Mesenchymal stem cell (in vitro differentiated cells and primary cell): ENCODE results near the gene PRMT7.

Experiments
- DNase-seq: peaks from one replicate; pipeline ENCODE4 v3.0.0-alpha.2; 2013
- H2AFZ ChIP-seq: one replicate; pipeline ENCODE4 v1.6.1; 2013; ENCODE audit warnings: low read depth, mild to moderate bottlenecking, control low read depth, inconsistent platforms, low read length, moderate library complexity
- H2AK5ac ChIP-seq: 2 replicates; pipeline ENCODE4 v1.6.1; 2013; ENCODE audit warnings: low read length, moderate library complexity, mild to moderate bottlenecking, inconsistent platforms; ENCODE audit not compliant: severe bottlenecking
- H2BK120ac ChIP-seq: one replicate; pipeline ENCODE4 v1.6.1; 2013; ENCODE audit warnings: low read depth, mild to moderate bottlenecking, inconsistent platforms, low read length, moderate library complexity
- H2BK12ac ChIP-seq, 2 experiments: one replicate each; pipeline ENCODE4 v1.6.1; 2013; ENCODE audit warnings: inconsistent platforms in 2 of 2, low read length in 2 of 2, mild to moderate bottlenecking in 2 of 2, moderate library complexity in 2 of 2, control low read depth in 1 of 2
- H2BK15ac ChIP-seq: one replicate; pipeline ENCODE4 v1.6.1; 2013; ENCODE audit warnings: mild to moderate bottlenecking, low read depth, inconsistent platforms; ENCODE audit not compliant: poor library complexity, severe bottlenecking
- H2BK5ac ChIP-seq: 2 replicates; pipeline ENCODE4 v1.6.1; 2013; ENCODE audit warnings: low read depth, mild to moderate bottlenecking, low read length, control low read depth, inconsistent platforms; ENCODE audit not compliant: poor library complexity, severe bottlenecking
- H3K14ac ChIP-seq, 2 experiments: one replicate each; pipeline ENCODE4 v1.6.1; 2013; ENCODE audit warnings: inconsistent platforms in 2 of 2, low read length in 2 of 2, control low read depth in 1 of 2, mild to moderate bottlenecking in 1 of 2, moderate library complexity in 1 of 2
- H3K18ac ChIP-seq, 2 experiments: one replicate each; pipeline ENCODE4 v1.6.1; 2013; ENCODE audit warnings: inconsistent platforms in 2 of 2, low read length in 2 of 2, control low read depth in 1 of 2, low read depth in 1 of 2, mild to moderate bottlenecking in 1 of 2
- H3K23ac ChIP-seq, 2 experiments: one replicate each; pipeline ENCODE4 v1.6.1; 2013; ENCODE audit warnings: inconsistent platforms in 2 of 2, low read length in 2 of 2, mild to moderate bottlenecking in 2 of 2, moderate library complexity in 2 of 2, control low read depth in 1 of 2
- H3K27ac ChIP-seq: 2 replicates; pipeline ENCODE4 v1.5.1; 2013; ENCODE audit warnings: mild to moderate bottlenecking, moderate library complexity, low read length, control low read depth, inconsistent platforms; ENCODE audit not compliant: poor library complexity, severe bottlenecking
- H3K27me3 ChIP-seq, 2 experiments: 2 replicates each; pipeline versions ENCODE4 v1.6.1 to v1.7.0; 2013; ENCODE audit warnings: low read length in 2 of 2, mild to moderate bottlenecking in 2 of 2, moderate library complexity in 2 of 2, control low read depth in 1 of 2, inconsistent platforms in 1 of 2; ENCODE audit not compliant: control insufficient read depth in 1 of 2, insufficient read depth in 1 of 2
- H3K36me3 ChIP-seq, 2 experiments: 2 replicates each; pipeline versions ENCODE4 v1.6.1 to v1.7.0; 2013; ENCODE audit warnings: low read length in 2 of 2, control low read depth in 1 of 2, inconsistent platforms in 1 of 2, low read depth in 1 of 2, mild to moderate bottlenecking in 1 of 2; ENCODE audit not compliant: insufficient read depth in 2 of 2, control insufficient read depth in 1 of 2
- H3K4ac ChIP-seq, 2 experiments: one replicate each; pipeline ENCODE4 v1.6.1; 2013; ENCODE audit warnings: inconsistent platforms in 2 of 2, low read length in 2 of 2, mild to moderate bottlenecking in 2 of 2, moderate library complexity in 2 of 2, control low read depth in 1 of 2, low read depth in 1 of 2
- H3K4me1 ChIP-seq: 2 replicates; pipeline ENCODE4 v1.6.1; 2013; ENCODE audit warnings: low read depth, low read length, control low read depth; ENCODE audit not compliant: control insufficient read depth, insufficient read depth
- H3K4me2 ChIP-seq: 2 replicates; pipeline ENCODE4 v1.6.1; 2013; ENCODE audit warnings: low read length, mild to moderate bottlenecking, inconsistent platforms; ENCODE audit not compliant: poor library complexity, severe bottlenecking
- H3K4me3 ChIP-seq, 2 experiments: 2 replicates each; pipeline versions ENCODE4 v1.5.1 to v1.7.0; 2013; ENCODE audit warnings: low read length in 2 of 2, mild to moderate bottlenecking in 2 of 2, control low read depth in 1 of 2, low read depth in 1 of 2; ENCODE audit not compliant: insufficient read depth in 1 of 2
- H3K79me1 ChIP-seq: replicated peaks from 2 replicates; pipeline ENCODE4 v1.6.1; 2013; ENCODE audit warnings: mild to moderate bottlenecking, control low read depth, low read length, inconsistent platforms; ENCODE audit not compliant: poor library complexity, severe bottlenecking
- H3K9ac ChIP-seq: 2 replicates; pipeline ENCODE4 v1.7.0; 2013; ENCODE audit warnings: mild to moderate bottlenecking, low read length, moderate library complexity
- H3K9me3 ChIP-seq: 2 replicates; pipeline ENCODE4 v1.7.0; 2013; ENCODE audit warnings: mild to moderate bottlenecking, low read length; ENCODE audit not compliant: control insufficient read depth
- H4K8ac ChIP-seq: one replicate; pipeline ENCODE4 v1.6.1; 2013; ENCODE audit warnings: inconsistent platforms, mild to moderate bottlenecking, low read length, moderate library complexity
- H4K91ac ChIP-seq: one replicate; pipeline ENCODE4 v1.6.1; 2013; ENCODE audit warnings: mild to moderate bottlenecking, low read length, inconsistent platforms
- WGBS: methylation state at CpG from one replicate; pipeline ENCODE4 v1.1.7; 2013; ENCODE audit warnings: mixed read lengths; 5-methylcytosine and 5-hydroxymethylcytosine counted together

The PRMT7 gene

GRCh38 chr16:68360547-68360946 is 49.7 kb downstream of the PRMT7 start:
- H3K79me1 ChIP-seq, result peaks cover 1% of the 10 kb centered on the region
- peaks cover 20 to 22% of the 10 kb centered on the region in 2 experiments for H3K27me3 ChIP-seq
- H3K4me3 ChIP-seq, result no peak overlapping the region
- no peak overlapping the region for H2BK15ac ChIP-seq
- H3K4ac ChIP-seq, result no peak overlapping the region
- no peak overlapping the region for H2BK5ac ChIP-seq
- H2AK5ac ChIP-seq, result no peak overlapping the region
- H3K36me3 ChIP-seq, result peaks cover 31 to 48% of the 10 kb centered on the region in 2 experiments
- no peak overlapping the region for H4K8ac ChIP-seq
- no peak overlapping the region for H2BK120ac ChIP-seq
- no peak for DNase-seq
- no peaks in the 10 kb centered on the region for H3K9me3 ChIP-seq
- H3K4me2 ChIP-seq, result no peak overlapping the region
- no peak overlapping the region for H3K14ac ChIP-seq
- no peak overlapping the region for H4K91ac ChIP-seq
- H2BK12ac ChIP-seq, result no peak overlapping the region
- no peak overlapping the region for H3K18ac ChIP-seq
- no peak overlapping the region for H3K27ac ChIP-seq
- H3K4me1 ChIP-seq, result peaks cover 28% of the 10 kb centered on the region
- H2AFZ ChIP-seq, result no peak overlapping the region
- WGBS, result 94% methylated on average over 18 of the region's 18 CpGs
- no peak overlapping the region for H3K23ac ChIP-seq
- H3K9ac ChIP-seq, result no peak overlapping the region

DNA sequence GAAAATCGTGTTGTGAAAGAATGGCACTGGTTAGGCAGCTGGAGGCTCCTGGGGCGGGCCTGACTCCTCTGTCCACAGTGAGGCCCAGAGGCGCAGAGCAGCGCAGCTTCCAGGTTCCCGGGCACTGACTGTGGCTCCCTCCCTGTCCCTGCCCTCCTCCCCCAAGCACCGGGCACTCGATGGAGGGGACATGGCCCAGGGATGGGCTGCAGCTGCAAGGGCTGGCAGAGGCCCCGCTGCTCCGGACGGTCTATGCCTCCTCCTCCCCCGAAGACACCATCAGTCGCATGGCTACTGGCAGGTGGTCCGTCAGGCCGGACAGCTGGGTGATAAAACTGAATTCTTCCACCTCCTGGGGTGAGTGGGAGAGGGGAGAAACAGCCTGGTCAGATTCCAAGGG is 50.1 kb downstream of the PRMT7 start:
- DNase-seq, result no peak
- H3K14ac ChIP-seq, result no peak overlapping the region

DNA sequence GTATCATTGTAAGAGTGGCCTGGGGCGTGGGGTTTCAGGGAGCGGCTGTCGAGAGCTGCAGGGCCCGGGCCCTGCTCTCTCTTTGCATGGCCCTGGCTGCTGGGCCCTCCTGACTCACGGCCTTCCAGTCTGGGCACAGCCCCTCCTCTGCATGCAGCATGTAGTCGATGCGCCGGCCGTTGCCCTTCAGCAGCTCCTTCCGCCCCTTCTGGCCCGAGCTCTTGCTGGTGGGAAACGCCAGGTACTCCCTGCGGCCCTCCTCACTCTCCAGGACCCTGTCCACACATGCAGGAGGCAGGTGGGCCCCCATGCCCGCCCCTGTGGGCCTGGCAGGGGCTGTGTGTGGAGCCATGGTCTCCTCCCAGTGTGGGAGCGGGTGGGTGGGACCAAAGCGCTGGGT is 50.7 kb downstream of the PRMT7 start:
- Histone ChIP-seq H3K27ac (no peak overlapping the region), H4K8ac (no peak overlapping the region), H3K79me1 (no peaks in the 10 kb centered on the region), H2BK120ac (no peak overlapping the region), H3K27me3 (peaks cover 27 to 31% of the 10 kb centered on the region in 2 experiments), H3K9me3 (no peaks in the 10 kb centered on the region), H2BK5ac (no peak overlapping the region), H3K4me3 (peak overlapping the region in 1 of 2 experiments; percentile 61), H3K4me1 (peaks cover 19% of the 10 kb centered on the region), H3K4ac (no peak overlapping the region), H4K91ac (no peak overlapping the region), H3K36me3 (peaks cover 22 to 39% of the 10 kb centered on the region in 2 experiments), H2BK12ac (no peak overlapping the region), H3K14ac (no peak overlapping the region), H3K9ac (peak overlapping the region; percentile 65), H3K18ac (no peak overlapping the region), H3K4me2 (no peak overlapping the region), H3K23ac (no peak overlapping the region), H2AK5ac (no peak overlapping the region), H2BK15ac (no peak overlapping the region), H2AFZ (no peak overlapping the region)
- no peak for DNase-seq
- 91% methylated on average over 16 of the region's 16 CpGs for WGBS

More for the DNA sequence above, 50.1 kb downstream of the PRMT7 start:
- H2BK12ac ChIP-seq, result no peak overlapping the region
- no peak overlapping the region for H3K4me3 ChIP-seq
- H2BK5ac ChIP-seq, result no peak overlapping the region
- H4K8ac ChIP-seq, result no peak overlapping the region
- no peak overlapping the region for H4K91ac ChIP-seq
- no peak overlapping the region for H3K27ac ChIP-seq
- peaks cover 24 to 26% of the 10 kb centered on the region in 2 experiments for H3K27me3 ChIP-seq
- H3K9ac ChIP-seq, result peak overlapping the region; percentile 65
- 87% methylated on average over 14 of the region's 14 CpGs for WGBS
- no peak overlapping the region for H3K18ac ChIP-seq
- H3K79me1 ChIP-seq, result no peaks in the 10 kb centered on the region
- H3K4me2 ChIP-seq, result no peak overlapping the region
- no peak overlapping the region for H3K4ac ChIP-seq
- no peak overlapping the region for H2AK5ac ChIP-seq
- H3K36me3 ChIP-seq, result peaks cover 27 to 44% of the 10 kb centered on the region in 2 experiments
- H3K23ac ChIP-seq, result no peak overlapping the region
- H2AFZ ChIP-seq, result no peak overlapping the region
- H2BK15ac ChIP-seq, result no peak overlapping the region
- H3K4me1 ChIP-seq, result peaks cover 24% of the 10 kb centered on the region
- H2BK120ac ChIP-seq, result no peak overlapping the region
- H3K9me3 ChIP-seq, result no peaks in the 10 kb centered on the region

DNA sequence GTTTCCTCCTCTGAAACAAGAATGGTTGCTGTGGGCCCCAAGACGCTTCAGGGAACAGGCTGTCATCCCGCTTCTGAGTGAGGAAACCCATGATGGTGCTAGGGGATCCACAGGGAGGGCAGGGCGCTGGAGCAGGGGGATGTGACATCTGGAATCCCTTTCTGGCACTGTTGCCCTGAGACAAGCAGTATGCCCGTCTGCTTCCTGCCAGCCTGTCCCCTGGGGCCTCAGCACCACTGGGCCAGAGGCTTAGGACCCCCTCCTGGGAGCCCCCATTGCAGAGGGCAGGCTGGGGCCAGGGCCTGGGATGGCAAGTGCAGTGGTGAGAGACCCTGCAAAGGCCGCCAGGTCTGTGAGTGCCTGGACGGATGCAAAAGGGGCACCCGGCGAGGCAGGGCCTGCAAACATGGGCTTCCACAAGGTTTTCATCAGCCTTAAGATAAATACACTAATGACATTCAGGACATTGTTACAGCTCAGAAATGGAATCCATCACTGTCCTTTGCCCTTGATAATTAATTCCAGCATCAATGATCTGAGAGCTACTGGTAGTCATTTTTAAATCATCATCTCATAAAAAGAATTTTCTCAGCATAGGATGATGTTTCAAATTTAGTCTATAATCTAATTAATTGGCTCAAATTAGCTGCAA is 51.6 kb downstream of the PRMT7 start:
- Histone ChIP-seq H2BK120ac (no peak overlapping the region), H3K23ac (no peak overlapping the region), H2BK5ac (no peak overlapping the region), H3K27ac (no peak overlapping the region), H2BK12ac (no peak overlapping the region), H3K27me3 (peaks cover 27 to 34% of the 10 kb centered on the region in 2 experiments), H2AFZ (no peak overlapping the region), H3K9me3 (no peaks in the 10 kb centered on the region), H3K9ac (peak overlapping the region; percentile 65), H3K36me3 (peaks cover 13 to 30% of the 10 kb centered on the region in 2 experiments), H2AK5ac (no peak overlapping the region), H3K4me1 (peaks cover 11% of the 10 kb centered on the region), H3K4me2 (no peak overlapping the region), H3K18ac (no peak overlapping the region), H4K8ac (no peak overlapping the region), H3K14ac (no peak overlapping the region), H3K4ac (no peak overlapping the region), H3K4me3 (peak overlapping the region in 1 of 2 experiments; percentile 61), H3K79me1 (no peaks in the 10 kb centered on the region), H2BK15ac (no peak overlapping the region), H4K91ac (no peak overlapping the region)
- no peak for DNase-seq
- WGBS, result 92% methylated on average over 8 of the region's 8 CpGs
